GM10266 (cell line): ENCODE results near the gene PUSL1.

Source experiments
- DNase-seq: peaks from one replicate; pipeline ENCODE4 v3.0.0; 2012; ENCODE audit errors: extremely low spot score
- TF ChIP-seq, protein P1 (sequence below): IDR thresholded peaks from 2 replicates; pipeline ENCODE4 v1.5.1; 2012; ENCODE audit warnings: mild to moderate bottlenecking, low read depth; ENCODE audit not compliant: control insufficient read depth, insufficient read depth; ENCODE audit errors: missing control alignments

PUSL1 gene

GRCh38 chr1:1302006-1302430 is 6.4 kb upstream of the PUSL1 start:
- no peak for DNase-seq
- TF ChIP-seq, protein P1, sequence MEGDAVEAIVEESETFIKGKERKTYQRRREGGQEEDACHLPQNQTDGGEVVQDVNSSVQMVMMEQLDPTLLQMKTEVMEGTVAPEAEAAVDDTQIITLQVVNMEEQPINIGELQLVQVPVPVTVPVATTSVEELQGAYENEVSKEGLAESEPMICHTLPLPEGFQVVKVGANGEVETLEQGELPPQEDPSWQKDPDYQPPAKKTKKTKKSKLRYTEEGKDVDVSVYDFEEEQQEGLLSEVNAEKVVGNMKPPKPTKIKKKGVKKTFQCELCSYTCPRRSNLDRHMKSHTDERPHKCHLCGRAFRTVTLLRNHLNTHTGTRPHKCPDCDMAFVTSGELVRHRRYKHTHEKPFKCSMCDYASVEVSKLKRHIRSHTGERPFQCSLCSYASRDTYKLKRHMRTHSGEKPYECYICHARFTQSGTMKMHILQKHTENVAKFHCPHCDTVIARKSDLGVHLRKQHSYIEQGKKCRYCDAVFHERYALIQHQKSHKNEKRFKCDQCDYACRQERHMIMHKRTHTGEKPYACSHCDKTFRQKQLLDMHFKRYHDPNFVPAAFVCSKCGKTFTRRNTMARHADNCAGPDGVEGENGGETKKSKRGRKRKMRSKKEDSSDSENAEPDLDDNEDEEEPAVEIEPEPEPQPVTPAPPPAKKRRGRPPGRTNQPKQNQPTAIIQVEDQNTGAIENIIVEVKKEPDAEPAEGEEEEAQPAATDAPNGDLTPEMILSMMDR = peak; percentile 52

GRCh38 chr1:1302951-1303509 is 5.4 kb upstream of the PUSL1 start:
- TF ChIP-seq, protein P1 = no peak
- no peak for DNase-seq

- no peak for DNase-seq
- TF ChIP-seq, protein P1 = no peak
Observed at GRCh38 chr1:1303736-1304135, 4.7 kb upstream of the PUSL1 start.

DNA sequence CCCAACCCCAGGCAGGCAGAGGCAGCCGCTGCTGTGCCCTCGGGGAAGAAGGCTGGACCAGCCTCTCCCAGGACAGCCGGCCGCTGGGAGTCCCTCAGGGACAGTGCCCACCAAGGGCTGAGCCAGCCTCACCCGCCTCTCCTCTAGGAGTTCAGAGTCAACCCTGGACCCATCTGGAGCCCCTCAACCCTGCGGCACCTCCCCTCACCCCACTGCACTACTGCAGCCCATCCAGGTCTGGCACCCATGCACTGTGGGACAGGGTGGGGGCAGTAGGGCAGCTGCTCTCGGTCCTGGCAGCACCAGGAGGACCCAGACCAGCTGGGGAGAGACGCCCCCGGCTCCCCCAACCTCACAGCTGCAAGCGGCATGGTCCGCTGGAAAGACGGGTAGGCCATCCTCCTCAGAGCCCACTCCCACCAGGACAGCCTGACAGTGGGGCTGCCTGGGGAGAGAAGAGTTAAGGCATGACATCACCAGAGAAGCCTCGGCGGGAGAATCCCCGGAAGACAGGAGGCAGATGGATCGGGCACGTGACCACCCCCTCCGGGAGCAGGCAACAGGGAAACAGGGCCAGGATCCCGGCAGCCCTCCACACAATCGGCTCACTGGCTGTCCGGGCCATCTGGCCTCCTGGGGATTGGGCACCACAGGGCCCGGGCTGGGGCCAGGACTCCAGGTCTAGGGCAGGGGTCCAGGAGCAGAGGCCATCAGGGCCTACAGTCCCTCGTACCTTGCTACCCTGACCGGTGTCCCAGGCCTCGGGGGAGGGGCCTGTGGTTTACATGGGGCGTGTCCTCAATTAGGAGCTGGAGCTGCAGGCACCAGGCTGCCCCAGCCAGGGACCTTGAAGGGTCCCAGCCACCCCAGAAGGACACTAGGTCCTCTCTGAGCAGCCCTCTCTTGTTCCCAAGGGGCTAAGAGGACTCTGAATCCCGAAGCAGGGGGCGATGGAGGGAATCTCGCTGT is 3.8 kb upstream of the PUSL1 start:
- DNase-seq = no peak
- TF ChIP-seq, protein P1 = no peak

DNA sequence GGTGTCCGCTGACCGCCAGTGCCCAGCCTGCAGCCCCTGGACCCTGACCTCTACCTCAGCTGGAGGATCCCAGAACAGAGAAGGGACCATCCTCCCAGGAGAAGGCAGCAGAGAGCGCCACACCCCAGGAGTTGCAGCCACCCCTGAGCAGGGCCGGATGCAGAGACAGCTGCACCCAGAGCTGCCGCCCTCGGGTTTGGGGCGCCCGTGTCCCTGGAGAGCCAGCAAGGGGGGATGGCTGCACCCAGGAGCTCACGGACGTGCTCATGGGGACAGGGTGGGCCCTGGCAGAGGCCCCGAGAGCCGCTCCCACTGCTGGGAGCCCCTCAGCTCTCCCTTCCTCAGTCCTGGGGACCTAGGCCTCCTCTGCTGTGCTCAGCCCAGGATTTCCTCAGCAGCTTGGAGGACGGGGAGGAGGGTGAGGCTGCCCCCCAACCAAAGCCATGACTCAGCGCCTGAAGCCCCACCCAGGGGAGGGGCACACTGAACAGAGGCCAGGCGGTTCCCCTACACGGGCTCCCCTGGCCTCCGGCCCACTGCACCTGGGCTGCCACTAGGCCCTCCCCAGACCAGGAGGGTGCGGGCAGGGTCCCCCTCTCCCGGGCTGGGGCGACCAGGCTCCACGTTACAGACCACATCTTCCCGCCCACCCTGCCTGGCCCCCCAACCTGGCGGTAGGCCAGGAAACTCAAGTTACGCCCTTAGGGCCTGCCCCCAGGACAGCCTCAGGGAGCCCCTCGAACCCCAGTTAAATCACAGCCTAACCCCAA is 2.9 kb upstream of the PUSL1 start:
- TF ChIP-seq, protein P1 = peak; percentile 42
- DNase-seq = peak; percentile 85

GRCh38 chr1:1306070-1306660 is 2.2 kb upstream of the PUSL1 start:
- DNase-seq = no peak
- TF ChIP-seq, protein P1 = peak; percentile 44
